Lung (tissue), 12 donors: ENCODE data around the gene ADSL. TPM values are rescaled to one million over a fixed set of nuclear protein-coding genes. Genes with fewer than 3 reads are reported as not detected.

Source experiments
- ATAC-seq: fragments of 200-7000 bp; cut with Tn5 transposase; one replicate; pipeline ENCODE4 v1.9.1; 2020; ENCODE audit warnings: moderate number of reproducible peaks; ENCODE audit not compliant: insufficient read depth, low FRiP score
- DNase-seq, 3 donors: peaks; one replicate each; pipeline ENCODE4 v3.0.0-alpha.2; 2013 to 2017
- H3K27ac ChIP-seq, 2 donors: one replicate each; pipeline ENCODE4 v1.5.1; 2013; ENCODE audit warnings: mild to moderate bottlenecking in 2 of 2, moderate library complexity in 2 of 2, control low read depth in 1 of 2, inconsistent platforms in 1 of 2, low read depth in 1 of 2, low read length in 1 of 2
- H3K27me3 ChIP-seq, 3 donors: one replicate each; pipeline ENCODE4 v1.5.1; 2013; ENCODE audit warnings: low read length in 2 of 3; ENCODE audit not compliant: control insufficient read depth in 3 of 3, insufficient read depth in 3 of 3
- H3K36me3 ChIP-seq, 4 donors: one replicate each; pipeline ENCODE4 v1.5.1; 2013; ENCODE audit warnings: low read length in 4 of 4, mild to moderate bottlenecking in 1 of 4, moderate library complexity in 1 of 4; ENCODE audit not compliant: control insufficient read depth in 4 of 4, insufficient read depth in 4 of 4
- H3K4me1 ChIP-seq, 5 donors: one replicate each; pipeline ENCODE4 v1.5.1; 2013; ENCODE audit warnings: low read length in 5 of 5, mild to moderate bottlenecking in 2 of 5, moderate library complexity in 1 of 5; ENCODE audit not compliant: control insufficient read depth in 5 of 5, insufficient read depth in 5 of 5
- H3K4me3 ChIP-seq: one replicate; pipeline ENCODE4 v1.5.1; 2013; ENCODE audit warnings: mild to moderate bottlenecking, control low read depth, moderate library complexity
- H3K9ac ChIP-seq, 2 donors: one replicate each; pipeline ENCODE4 v1.5.1; 2013; ENCODE audit warnings: low read length in 2 of 2, control low read depth in 1 of 2; ENCODE audit not compliant: insufficient read depth in 1 of 2
- H3K9me3 ChIP-seq, 4 donors: one replicate each; pipeline ENCODE4 v1.5.1; 2013; ENCODE audit warnings: low read length in 3 of 4, mild to moderate bottlenecking in 1 of 4, moderate library complexity in 1 of 4; ENCODE audit not compliant: control insufficient read depth in 4 of 4, insufficient read depth in 3 of 4
- CTCF ChIP-seq: IDR thresholded peaks from 2 replicates; pipeline ENCODE4 v1.5.1; 2012; ENCODE audit warnings: mild to moderate bottlenecking; ENCODE audit errors: control extremely low read depth, extremely low read depth
- WGBS, 2 donors: extraction: QIAGEN DNeasy Blood & Tissue Kit; methylation state at CpG; one replicate each; pipeline ENCODE4 v1.1.7; 2013; 5-methylcytosine and 5-hydroxymethylcytosine counted together
- polyA plus RNA-seq, 2 donors: library from polyadenylated mRNA; stranded (reverse); fragments of 200-250 nt; gene quantifications; one replicate each; pipeline ENCODE4 v1.2.1, GENCODE V29; 2013
- total RNA-seq, 2 donors: library from RNA; depleted of rRNA in 1 of 2; stranded (reverse); fragments of >200 nt in 1 of 2; gene quantifications; one replicate each; pipeline ENCODE4 v1.2.1, GENCODE V29; 2014 to 2021
- donor health status: control.
- donor health status: control.
- donor health status: Bipolar disorder and iron deficiency.
- donor health status: healthy.
- donor health status: DM: yes; HTN: yes; CAD: no.

Gene ADSL
- total and polyA plus RNA-seq, 4 donors: 35.2 to 62.9 (median 43.0) TPM

GRCh38 chr22:40394607-40395006 is 48.3 kb downstream of the ADSL start:
- no peak for TF ChIP-seq CTCF
- Histone ChIP-seq H3K27ac (no peak overlapping the region), H3K36me3 (peaks cover 0 to 4% (median under 1%) of the 10 kb centered on the region in 4 donors), H3K4me1 (peaks cover 0 to 18% (median 5%) of the 10 kb centered on the region in 5 donors), H3K4me3 (no peak overlapping the region), H3K9ac (no peak overlapping the region), H3K27me3 (no peaks in the 10 kb centered on the region), H3K9me3 (no peaks in the 10 kb centered on the region)
- DNase-seq (no peak), ATAC-seq (no peak)
- WGBS, 2 donors: 50 to 58% methylated on average over 3 of the region's 3 CpGs

- peaks cover 0 to 6% (median 2%) of the 10 kb centered on the region in 4 donors for H3K36me3 ChIP-seq
- TF ChIP-seq CTCF: no peak
- H3K27ac ChIP-seq: no peak overlapping the region
- H3K4me1 ChIP-seq: peaks cover 0 to 18% (median 8%) of the 10 kb centered on the region in 5 donors
- H3K4me3 ChIP-seq: no peak overlapping the region
- WGBS, 2 donors: 75 to 92% methylated on average over 7 of the region's 7 CpGs
- DNase-seq (no peak), ATAC-seq (no peak)
- no peaks in the 10 kb centered on the region for H3K9me3 ChIP-seq
- H3K9ac ChIP-seq: no peak overlapping the region
- H3K27me3 ChIP-seq: no peaks in the 10 kb centered on the region
Observed at GRCh38 chr22:40395607-40396006, 49.3 kb downstream of the ADSL start.

- peak overlapping the region in 1 of 2 donors; percentile 86 for H3K27ac ChIP-seq
Observed at GRCh38 chr22:40396882-40397281, 50.6 kb downstream of the ADSL start.

More at GRCh38 chr22:40396882-40397281, 50.6 kb downstream of the ADSL start:
- H3K4me3 ChIP-seq: no peak overlapping the region
- no peaks in the 10 kb centered on the region for H3K27me3 ChIP-seq
- peaks cover 0 to 16% (median 8%) of the 10 kb centered on the region in 4 donors for H3K36me3 ChIP-seq
- peak overlapping the region in 1 of 2 donors; percentile 67 for H3K9ac ChIP-seq
- no peak for TF ChIP-seq CTCF
- ATAC-seq (no peak), DNase-seq (peak; percentile 91 to 96 (median 94))
- 26 to 34% methylated on average over 4 of the region's 4 CpGs for WGBS, 2 donors
- H3K9me3 ChIP-seq: no peaks in the 10 kb centered on the region
- H3K4me1 ChIP-seq: peaks cover 0 to 18% (median 8%) of the 10 kb centered on the region in 5 donors
